HFFc6 (cell line): Measurements from ENCODE around the gene SLC6A9. TPM values are rescaled to one million over a fixed set of nuclear protein-coding genes. Genes with fewer than 3 reads are reported as not detected.

Experiments
- DNase-seq: peaks from one replicate; pipeline ENCODE4 v3.0.0-alpha.2; 2018
- H3K27ac Mint-ChIP-seq: 2 replicates; pipeline ENCODE4 v1.8.0; 2020; ENCODE audit warnings: mild to moderate bottlenecking, mixed read lengths
- H3K27me3 Mint-ChIP-seq: 2 replicates; pipeline ENCODE4 v1.8.0; 2021; ENCODE audit warnings: mild to moderate bottlenecking, moderate library complexity, mixed read lengths; ENCODE audit not compliant: insufficient read depth
- H3K36me3 Mint-ChIP-seq: 2 replicates; pipeline ENCODE4 v1.8.0; 2021; ENCODE audit warnings: low read depth, mixed read lengths
- H3K4me1 Mint-ChIP-seq: 2 replicates; pipeline ENCODE4 v1.8.0; 2020; ENCODE audit warnings: low read depth, mixed read lengths
- H3K4me3 Mint-ChIP-seq: 2 replicates; pipeline ENCODE4 v1.8.0; 2020; ENCODE audit warnings: mild to moderate bottlenecking, moderate library complexity, mixed read lengths
- H3K9me3 Mint-ChIP-seq: 2 replicates; pipeline ENCODE4 v1.8.0; 2020; ENCODE audit warnings: mild to moderate bottlenecking, mixed read lengths
- total RNA-seq, 6 experiments: library from RNA; stranded (reverse); fragmentation: NEBNext Ultra II Directional; extraction: Animal tissue kit (Norgen Biotek cat#: 25700); gene quantifications; 2 replicates in 1 of 6; 3 replicates in 5 of 6; pipeline ENCODE4 v1.2.3, GENCODE V29; 2021
- TF ChIP-seq, protein P1 (sequence below): fragments of 200-600 bp; sonication (generic); IDR thresholded peaks from 2 replicates; pipeline ENCODE4 v1.5.0; 2021; ENCODE audit warnings: antibody characterized with exemption, mild to moderate bottlenecking

Gene SLC6A9
- total RNA-seq, 6 experiments from 2014 or later = 8.3 to 11.0 (median 9.3) TPM

GRCh38 chr1:43970502-43970901 is 60.8 kb downstream of the SLC6A9 start:
- Mint-ChIP-seq H3K27ac (peak overlapping the region; percentile 70), H3K4me3 (peak overlapping the region; percentile 99), H3K4me1 (peaks cover 20% of the 10 kb centered on the region), H3K36me3 (peaks cover 20% of the 10 kb centered on the region), H3K9me3 (no peaks in the 10 kb centered on the region), H3K27me3 (no peaks in the 10 kb centered on the region)
- no peak for DNase-seq
- TF ChIP-seq, protein P1, sequence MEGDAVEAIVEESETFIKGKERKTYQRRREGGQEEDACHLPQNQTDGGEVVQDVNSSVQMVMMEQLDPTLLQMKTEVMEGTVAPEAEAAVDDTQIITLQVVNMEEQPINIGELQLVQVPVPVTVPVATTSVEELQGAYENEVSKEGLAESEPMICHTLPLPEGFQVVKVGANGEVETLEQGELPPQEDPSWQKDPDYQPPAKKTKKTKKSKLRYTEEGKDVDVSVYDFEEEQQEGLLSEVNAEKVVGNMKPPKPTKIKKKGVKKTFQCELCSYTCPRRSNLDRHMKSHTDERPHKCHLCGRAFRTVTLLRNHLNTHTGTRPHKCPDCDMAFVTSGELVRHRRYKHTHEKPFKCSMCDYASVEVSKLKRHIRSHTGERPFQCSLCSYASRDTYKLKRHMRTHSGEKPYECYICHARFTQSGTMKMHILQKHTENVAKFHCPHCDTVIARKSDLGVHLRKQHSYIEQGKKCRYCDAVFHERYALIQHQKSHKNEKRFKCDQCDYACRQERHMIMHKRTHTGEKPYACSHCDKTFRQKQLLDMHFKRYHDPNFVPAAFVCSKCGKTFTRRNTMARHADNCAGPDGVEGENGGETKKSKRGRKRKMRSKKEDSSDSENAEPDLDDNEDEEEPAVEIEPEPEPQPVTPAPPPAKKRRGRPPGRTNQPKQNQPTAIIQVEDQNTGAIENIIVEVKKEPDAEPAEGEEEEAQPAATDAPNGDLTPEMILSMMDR = no peak

DNA sequence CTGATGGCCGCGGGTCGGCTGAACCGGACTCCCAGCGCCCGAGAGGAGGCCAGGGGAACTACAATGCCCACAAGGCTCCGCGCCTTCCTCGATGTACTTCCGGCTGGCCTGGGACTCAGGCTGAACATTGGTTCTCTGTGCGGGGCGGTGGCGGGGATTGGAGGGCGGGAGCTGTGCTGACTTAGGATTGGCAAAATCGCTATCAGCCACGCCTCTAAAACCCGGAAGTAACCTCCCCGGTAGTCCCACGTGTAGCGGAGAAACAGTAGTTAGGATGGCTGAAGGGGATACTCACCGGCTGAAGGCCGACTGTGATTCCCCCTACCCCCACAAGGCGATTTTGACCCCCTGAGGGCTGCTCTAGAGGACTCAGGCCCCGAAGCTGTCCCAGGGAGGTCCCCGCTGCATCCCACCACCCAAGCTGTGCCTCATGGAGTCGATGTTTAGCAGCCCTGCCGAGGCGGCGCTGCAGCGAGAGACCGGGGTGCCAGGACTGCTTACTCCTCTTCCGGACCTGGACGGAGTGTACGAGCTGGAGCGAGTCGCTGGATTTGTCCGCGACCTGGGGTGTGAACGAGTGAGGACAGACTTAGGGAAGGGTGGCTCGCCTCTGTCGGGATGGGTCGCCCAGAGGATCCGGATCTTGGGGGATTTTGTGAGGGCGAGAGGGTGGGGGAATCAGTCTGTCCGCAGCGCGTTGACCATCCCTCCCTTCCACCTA is 61.4 kb downstream of the SLC6A9 start, which contains the start of gene DPH2:
Gene DPH2, plus strand, starts transcription at position 265 of the 721 bp plus-strand sequence. Its CDS starts 166 bp downstream, at position 431.
- DNase-seq = peak; percentile 96
- H3K27me3 Mint-ChIP-seq = no peaks in the 10 kb centered on the region
- TF ChIP-seq, protein P1 = peak; percentile 28; the same call in 1 of the 2 replicates
- H3K36me3 Mint-ChIP-seq = peaks cover 20% of the 10 kb centered on the region
- peak within 1 kb of the TSS; percentile 70 for H3K27ac Mint-ChIP-seq
- H3K9me3 Mint-ChIP-seq = no peaks in the 10 kb centered on the region
- H3K4me3 Mint-ChIP-seq = peak within 1 kb of the TSS; percentile 99
- peaks cover 20% of the 10 kb centered on the region for H3K4me1 Mint-ChIP-seq

- H3K27me3 Mint-ChIP-seq = no peaks in the 10 kb centered on the region
- H3K36me3 Mint-ChIP-seq = peaks cover 20% of the 10 kb centered on the region
- H3K4me3 Mint-ChIP-seq = peak overlapping the region; percentile 99
- H3K27ac Mint-ChIP-seq = no peak overlapping the region
- peaks cover 19% of the 10 kb centered on the region for H3K4me1 Mint-ChIP-seq
- TF ChIP-seq, protein P1 = no peak; the same call in 1 of the 2 replicates
- DNase-seq = no peak
- H3K9me3 Mint-ChIP-seq = no peaks in the 10 kb centered on the region
Measured at GRCh38 chr1:43969416-43969745, 61.9 kb downstream of the SLC6A9 start.

GRCh38 chr1:43968348-43968948 is 62.8 kb downstream of the SLC6A9 start:
- Mint-ChIP-seq H3K36me3 (peaks cover 20% of the 10 kb centered on the region), H3K4me3 (no peak overlapping the region), H3K27ac (no peak overlapping the region), H3K9me3 (no peaks in the 10 kb centered on the region), H3K4me1 (peaks cover 9% of the 10 kb centered on the region), H3K27me3 (no peaks in the 10 kb centered on the region)
- DNase-seq = no peak
- TF ChIP-seq, protein P1 = no peak

- Mint-ChIP-seq H3K27me3 (no peaks in the 10 kb centered on the region), H3K36me3 (peaks cover 30% of the 10 kb centered on the region), H3K4me1 (no peaks in the 10 kb centered on the region), H3K27ac (no peak overlapping the region), H3K4me3 (no peak overlapping the region), H3K9me3 (no peaks in the 10 kb centered on the region)
- DNase-seq = no peak
- TF ChIP-seq, protein P1 = no peak
Measured at GRCh38 chr1:43965316-43965715, 65.9 kb downstream of the SLC6A9 start.
